GM23338 (cell line): ENCODE results near the gene MYLK3. TPM values are rescaled to one million over a fixed set of nuclear protein-coding genes. Genes with fewer than 3 reads are reported as not detected.

Experiments used
- ATAC-seq: fragments of 200-7000 bp; cut with Tn5 transposase; 3 replicates; pipeline ENCODE4 v1.9.1; 2020
- DNase-seq: peaks from one replicate; pipeline ENCODE4 v3.0.0-alpha.2; 2015; ENCODE audit warnings: low spot score
- H2AFZ ChIP-seq: fragments of 200-600 bp; sonication (generic); 2 replicates; pipeline ENCODE4 v1.8.0; 2016; ENCODE audit warnings: antibody characterized with exemption, mild to moderate bottlenecking, moderate library complexity
- H3F3A ChIP-seq: fragments of 200-600 bp; sonication (generic); replicated peaks from 2 replicates; pipeline ENCODE4 v1.8.0; 2017; ENCODE audit warnings: antibody characterized with exemption, mixed run types, low read depth
- H3K27ac ChIP-seq: fragments of 200-600 bp; sonication (generic); 2 replicates; pipeline ENCODE4 v1.6.1; 2016; ENCODE audit warnings: low read depth
- H3K27me3 ChIP-seq: fragments of 200-600 bp; sonication (generic); 2 replicates; pipeline ENCODE4 v1.8.0; 2016; ENCODE audit warnings: mild to moderate bottlenecking, mixed run types, moderate library complexity; ENCODE audit not compliant: insufficient read depth
- H3K36me3 ChIP-seq: fragments of 200-600 bp; sonication (generic); 2 replicates; pipeline ENCODE4 v1.8.0; 2016; ENCODE audit warnings: mild to moderate bottlenecking; ENCODE audit not compliant: insufficient read depth
- H3K4me1 ChIP-seq: fragments of 200-600 bp; sonication (generic); 2 replicates; pipeline ENCODE4 v1.8.0; 2016; ENCODE audit warnings: mild to moderate bottlenecking, moderate library complexity; ENCODE audit not compliant: insufficient read depth
- H3K4me2 ChIP-seq: fragments of 200-600 bp; sonication (generic); 2 replicates; pipeline ENCODE4 v1.7.1; 2017; ENCODE audit warnings: mixed run types
- H3K4me3 ChIP-seq: fragments of 200-600 bp; sonication (generic); 2 replicates; pipeline ENCODE4 v1.6.1; 2016; ENCODE audit warnings: mixed run types
- H3K79me2 ChIP-seq: fragments of 200-600 bp; sonication (generic); replicated peaks from 2 replicates; pipeline ENCODE4 v1.8.0; 2017; ENCODE audit warnings: mild to moderate bottlenecking; ENCODE audit not compliant: insufficient read depth
- H3K9me2 ChIP-seq: fragments of 200-600 bp; sonication (generic); 2 replicates; pipeline ENCODE4 v1.8.0; 2017; ENCODE audit not compliant: insufficient read depth
- H4K20me1 ChIP-seq: fragments of 200-600 bp; sonication (generic); replicated peaks from 2 replicates; pipeline ENCODE4 v1.8.0; 2017; ENCODE audit warnings: mild to moderate bottlenecking; ENCODE audit not compliant: insufficient read depth
- H3K27ac Mint-ChIP-seq: 2 replicates; pipeline ENCODE4 v1.8.0; 2020; ENCODE audit warnings: inconsistent platforms, mild to moderate bottlenecking, moderate library complexity, mixed read lengths
- H3K27me3 Mint-ChIP-seq: 3 replicates; pipeline ENCODE4 v1.8.0; 2022; ENCODE audit warnings: low read depth, mild to moderate bottlenecking, moderate library complexity, mixed read lengths, inconsistent platforms; ENCODE audit not compliant: insufficient read depth, poor library complexity
- H3K36me3 Mint-ChIP-seq: 3 replicates; pipeline ENCODE4 v1.8.0; 2021; ENCODE audit warnings: low read depth, mild to moderate bottlenecking, inconsistent platforms, moderate library complexity, mixed read lengths
- H3K4me1 Mint-ChIP-seq: 3 replicates; pipeline ENCODE4 v1.8.0; 2020; ENCODE audit warnings: mild to moderate bottlenecking, inconsistent platforms, mixed read lengths
- H3K4me3 Mint-ChIP-seq: 3 replicates; pipeline ENCODE4 v1.8.0; 2021; ENCODE audit warnings: moderate library complexity, mild to moderate bottlenecking, inconsistent platforms, mixed read lengths
- H3K9me3 Mint-ChIP-seq: 3 replicates; pipeline ENCODE4 v1.8.0; 2020; ENCODE audit warnings: moderate library complexity, mild to moderate bottlenecking, inconsistent platforms, mixed read lengths
- EZH2 ChIP-seq: fragments of 200-600 bp; sonication (generic); IDR thresholded peaks from one replicate; pipeline ENCODE4 v1.8.0; 2017; ENCODE audit warnings: antibody characterized with exemption, mild to moderate bottlenecking, low read depth; ENCODE audit not compliant: unreplicated experiment
- EZH2phosphoT487 ChIP-seq: fragments of 200-600 bp; sonication (generic); IDR thresholded peaks from one replicate; pipeline ENCODE4 v1.8.1; 2018; ENCODE audit warnings: antibody characterized with exemption; ENCODE audit not compliant: unreplicated experiment
- JUNB ChIP-seq: IDR thresholded peaks from one replicate; pipeline ENCODE4 v1.6.1; 2016; ENCODE audit warnings: antibody characterized with exemption; ENCODE audit not compliant: unreplicated experiment
- NANOG ChIP-seq: IDR thresholded peaks from 2 replicates; pipeline ENCODE4 v1.6.1; 2016; ENCODE audit warnings: antibody characterized with exemption, borderline replicate concordance
- POLR2AphosphoS5 ChIP-seq: IDR thresholded peaks from 2 replicates; pipeline ENCODE4 v1.6.1; 2016; ENCODE audit warnings: antibody characterized with exemption, low read depth
- STAT1 ChIP-seq: IDR thresholded peaks from one replicate; pipeline ENCODE4 v1.6.1; 2016; ENCODE audit warnings: antibody characterized with exemption; ENCODE audit not compliant: unreplicated experiment
- ZNF114 ChIP-seq: fragments of 250-450 bp; sonication (Bioruptor Pico); IDR thresholded peaks from 2 replicates; pipeline ENCODE4 v1.5.0; 2020; ENCODE audit warnings: mild to moderate bottlenecking, moderate library complexity
- polyA plus RNA-seq: library from polyadenylated mRNA; unstranded; fragments of >200 nt; fragmentation: Nextera tagmentation; extraction: Ambion mirVana; gene quantifications from 2 replicates; pipeline ENCODE4 v1.2.1, GENCODE V29; 2016
- total RNA-seq: library from RNA; depleted of rRNA; stranded (reverse); fragments of >200 nt; shearing (Covaris generic); gene quantifications from 2 replicates; pipeline ENCODE4 v1.2.3, GENCODE V29; 2014
- TF ChIP-seq, protein P1 (sequence below): IDR thresholded peaks from one replicate; pipeline ENCODE4 v1.6.1; 2018; ENCODE audit warnings: antibody characterized with exemption; ENCODE audit not compliant: unreplicated experiment
- TF ChIP-seq, protein P2 (sequence below): IDR thresholded peaks from 2 replicates; pipeline ENCODE4 v1.6.1; 2016; ENCODE audit warnings: antibody characterized with exemption
- TF ChIP-seq, protein P3 (sequence below), 2 experiments: fragments of 200-600 bp in 1 of 2; sonication (generic) in 1 of 2; conservative IDR thresholded peaks; 2 replicates each; pipeline versions ENCODE4 v1.5.1 to v1.6.1; 2016 to 2017; ENCODE audit warnings: antibody characterized with exemption in 2 of 2, low read depth in 2 of 2, mild to moderate bottlenecking in 2 of 2, moderate library complexity in 1 of 2

The MYLK3 gene
- total and polyA plus RNA-seq, 2 experiments from 2014 or later: 0.18 to 0.63 TPM

GRCh38 chr16:46715769-46716305, 32.3 kb downstream of the MYLK3 start:
- Mint-ChIP-seq H3K4me1 (no peaks in the 10 kb centered on the region), H3K27ac (no peak overlapping the region), H3K9me3 (no peaks in the 10 kb centered on the region), H3K4me3 (no peak overlapping the region), H3K27me3 (peaks cover 9% of the 10 kb centered on the region), H3K36me3 (no peaks in the 10 kb centered on the region)
- Histone ChIP-seq H3K79me2 (no peaks in the 10 kb centered on the region), H3K36me3 (no peaks in the 10 kb centered on the region), H3K9me2 (no peaks in the 10 kb centered on the region), H2AFZ (no peak overlapping the region), H3K27ac (no peak overlapping the region), H3K4me3 (no peak overlapping the region), H3K27me3 (no peaks in the 10 kb centered on the region), H4K20me1 (no peaks in the 10 kb centered on the region), H3K4me2 (no peak overlapping the region), H3K4me1 (no peaks in the 10 kb centered on the region), H3F3A (no peaks in the 10 kb centered on the region)
- DNase-seq (no peak), ATAC-seq (no peak)
- TF ChIP-seq, protein P1, sequence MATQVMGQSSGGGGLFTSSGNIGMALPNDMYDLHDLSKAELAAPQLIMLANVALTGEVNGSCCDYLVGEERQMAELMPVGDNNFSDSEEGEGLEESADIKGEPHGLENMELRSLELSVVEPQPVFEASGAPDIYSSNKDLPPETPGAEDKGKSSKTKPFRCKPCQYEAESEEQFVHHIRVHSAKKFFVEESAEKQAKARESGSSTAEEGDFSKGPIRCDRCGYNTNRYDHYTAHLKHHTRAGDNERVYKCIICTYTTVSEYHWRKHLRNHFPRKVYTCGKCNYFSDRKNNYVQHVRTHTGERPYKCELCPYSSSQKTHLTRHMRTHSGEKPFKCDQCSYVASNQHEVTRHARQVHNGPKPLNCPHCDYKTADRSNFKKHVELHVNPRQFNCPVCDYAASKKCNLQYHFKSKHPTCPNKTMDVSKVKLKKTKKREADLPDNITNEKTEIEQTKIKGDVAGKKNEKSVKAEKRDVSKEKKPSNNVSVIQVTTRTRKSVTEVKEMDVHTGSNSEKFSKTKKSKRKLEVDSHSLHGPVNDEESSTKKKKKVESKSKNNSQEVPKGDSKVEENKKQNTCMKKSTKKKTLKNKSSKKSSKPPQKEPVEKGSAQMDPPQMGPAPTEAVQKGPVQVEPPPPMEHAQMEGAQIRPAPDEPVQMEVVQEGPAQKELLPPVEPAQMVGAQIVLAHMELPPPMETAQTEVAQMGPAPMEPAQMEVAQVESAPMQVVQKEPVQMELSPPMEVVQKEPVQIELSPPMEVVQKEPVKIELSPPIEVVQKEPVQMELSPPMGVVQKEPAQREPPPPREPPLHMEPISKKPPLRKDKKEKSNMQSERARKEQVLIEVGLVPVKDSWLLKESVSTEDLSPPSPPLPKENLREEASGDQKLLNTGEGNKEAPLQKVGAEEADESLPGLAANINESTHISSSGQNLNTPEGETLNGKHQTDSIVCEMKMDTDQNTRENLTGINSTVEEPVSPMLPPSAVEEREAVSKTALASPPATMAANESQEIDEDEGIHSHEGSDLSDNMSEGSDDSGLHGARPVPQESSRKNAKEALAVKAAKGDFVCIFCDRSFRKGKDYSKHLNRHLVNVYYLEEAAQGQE: no peak
- TF ChIP-seq POLR2AphosphoS5: no peak
- TF ChIP-seq EZH2phosphoT487: no peak
- no peak for TF ChIP-seq EZH2
- TF ChIP-seq STAT1: no peak

GRCh38 chr16:46714797-46715591, 33.1 kb downstream of the MYLK3 start:
- DNase-seq (no peak), ATAC-seq (no peak)
- Mint-ChIP-seq H3K9me3 (no peaks in the 10 kb centered on the region), H3K27me3 (peaks cover 7% of the 10 kb centered on the region), H3K4me3 (no peak overlapping the region), H3K27ac (no peak overlapping the region), H3K4me1 (no peaks in the 10 kb centered on the region), H3K36me3 (no peaks in the 10 kb centered on the region)
- H3K4me2 ChIP-seq: no peak overlapping the region
- H3K4me3 ChIP-seq: no peak overlapping the region
- no peaks in the 10 kb centered on the region for H3K79me2 ChIP-seq
- no peaks in the 10 kb centered on the region for H3K27me3 ChIP-seq
- H2AFZ ChIP-seq: no peak overlapping the region
- H3K36me3 ChIP-seq: no peaks in the 10 kb centered on the region
- H3K27ac ChIP-seq: no peak overlapping the region
- H3K4me1 ChIP-seq: no peaks in the 10 kb centered on the region
- no peaks in the 10 kb centered on the region for H4K20me1 ChIP-seq
- H3K9me2 ChIP-seq: no peaks in the 10 kb centered on the region
- H3F3A ChIP-seq: no peaks in the 10 kb centered on the region
- TF ChIP-seq EZH2 (no peak), ZNF114 (CRISPR knock-in tag) (no peak), JUNB (no peak), POLR2AphosphoS5 (no peak), NANOG (no peak)
- TF ChIP-seq, protein P2, sequence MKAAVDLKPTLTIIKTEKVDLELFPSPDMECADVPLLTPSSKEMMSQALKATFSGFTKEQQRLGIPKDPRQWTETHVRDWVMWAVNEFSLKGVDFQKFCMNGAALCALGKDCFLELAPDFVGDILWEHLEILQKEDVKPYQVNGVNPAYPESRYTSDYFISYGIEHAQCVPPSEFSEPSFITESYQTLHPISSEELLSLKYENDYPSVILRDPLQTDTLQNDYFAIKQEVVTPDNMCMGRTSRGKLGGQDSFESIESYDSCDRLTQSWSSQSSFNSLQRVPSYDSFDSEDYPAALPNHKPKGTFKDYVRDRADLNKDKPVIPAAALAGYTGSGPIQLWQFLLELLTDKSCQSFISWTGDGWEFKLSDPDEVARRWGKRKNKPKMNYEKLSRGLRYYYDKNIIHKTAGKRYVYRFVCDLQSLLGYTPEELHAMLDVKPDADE: no peak
- TF ChIP-seq, protein P1: no peak
- TF ChIP-seq, protein P3, sequence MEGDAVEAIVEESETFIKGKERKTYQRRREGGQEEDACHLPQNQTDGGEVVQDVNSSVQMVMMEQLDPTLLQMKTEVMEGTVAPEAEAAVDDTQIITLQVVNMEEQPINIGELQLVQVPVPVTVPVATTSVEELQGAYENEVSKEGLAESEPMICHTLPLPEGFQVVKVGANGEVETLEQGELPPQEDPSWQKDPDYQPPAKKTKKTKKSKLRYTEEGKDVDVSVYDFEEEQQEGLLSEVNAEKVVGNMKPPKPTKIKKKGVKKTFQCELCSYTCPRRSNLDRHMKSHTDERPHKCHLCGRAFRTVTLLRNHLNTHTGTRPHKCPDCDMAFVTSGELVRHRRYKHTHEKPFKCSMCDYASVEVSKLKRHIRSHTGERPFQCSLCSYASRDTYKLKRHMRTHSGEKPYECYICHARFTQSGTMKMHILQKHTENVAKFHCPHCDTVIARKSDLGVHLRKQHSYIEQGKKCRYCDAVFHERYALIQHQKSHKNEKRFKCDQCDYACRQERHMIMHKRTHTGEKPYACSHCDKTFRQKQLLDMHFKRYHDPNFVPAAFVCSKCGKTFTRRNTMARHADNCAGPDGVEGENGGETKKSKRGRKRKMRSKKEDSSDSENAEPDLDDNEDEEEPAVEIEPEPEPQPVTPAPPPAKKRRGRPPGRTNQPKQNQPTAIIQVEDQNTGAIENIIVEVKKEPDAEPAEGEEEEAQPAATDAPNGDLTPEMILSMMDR (conservative IDR thresholded peaks at IDR 0.05; ENCODE audit: low read depth in 2 of 2): no peak
